Left kidney (tissue), 8 donors: ENCODE measurements around the gene SPATA31C2. TPM values are rescaled to one million over a fixed set of nuclear protein-coding genes. Genes with fewer than 3 reads are reported as not detected.
"Not testable (repeated sequence)": the region's sequence is repeated elsewhere in the genome, so short reads cannot be mapped to it uniquely, and the experiment has no call there.

Experiments
- DNase-seq: peaks from one replicate; pipeline ENCODE4 v3.0.0-alpha.2; 2013
- long read RNA-seq, 8 donors: transcript quantifications; one replicate each; lab custom pipeline, GENCODE V29; 2026
- polyA plus RNA-seq: library from polyadenylated mRNA; unstranded; fragments of 120-200 nt; gene quantifications from one replicate; pipeline ENCODE4 v1.2.1, GENCODE V29; 2013; ENCODE audit not compliant: insufficient read length

The SPATA31C2 gene
- polyA plus RNA-seq, result 0.52 TPM
- long read RNA-seq, donor 1, result 0 reads
- long read RNA-seq, donor 2, result 0 reads
- long read RNA-seq, donor 3, result 0 reads
- long read RNA-seq, donor 4, result 0 reads
- long read RNA-seq, donor 5, result 0 reads
- long read RNA-seq, donor 6, result 0 reads
- long read RNA-seq, donor 7, result 0 reads
- long read RNA-seq, donor 8, result 0 reads

DNA sequence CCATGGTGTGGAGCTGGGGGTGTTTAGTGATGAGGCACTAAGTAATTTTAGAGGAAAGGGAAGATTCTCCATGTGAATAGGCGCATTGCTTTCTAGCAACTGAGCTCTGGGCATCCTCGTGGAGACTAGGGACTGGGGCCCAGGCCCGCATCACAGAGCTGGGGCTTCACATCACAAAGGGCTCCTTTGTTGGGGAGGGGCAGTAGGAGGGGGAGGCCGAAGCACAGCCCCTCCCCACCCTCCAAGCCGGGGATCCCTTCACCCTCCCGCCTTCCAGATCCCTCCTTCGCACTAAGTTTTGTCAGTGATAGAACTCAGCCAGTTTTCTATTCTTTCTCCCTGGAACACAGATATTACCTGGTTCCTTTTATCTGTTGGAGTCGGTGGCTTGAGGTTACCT is at the start of gene SPATA31C2:
Gene SPATA31C2 (minus strand): TSS at position 101 of the 400 bp plus-strand sequence. CDS start 29 bp downstream, at position 72.
- not testable (repeated sequence) for DNase-seq

DNA sequence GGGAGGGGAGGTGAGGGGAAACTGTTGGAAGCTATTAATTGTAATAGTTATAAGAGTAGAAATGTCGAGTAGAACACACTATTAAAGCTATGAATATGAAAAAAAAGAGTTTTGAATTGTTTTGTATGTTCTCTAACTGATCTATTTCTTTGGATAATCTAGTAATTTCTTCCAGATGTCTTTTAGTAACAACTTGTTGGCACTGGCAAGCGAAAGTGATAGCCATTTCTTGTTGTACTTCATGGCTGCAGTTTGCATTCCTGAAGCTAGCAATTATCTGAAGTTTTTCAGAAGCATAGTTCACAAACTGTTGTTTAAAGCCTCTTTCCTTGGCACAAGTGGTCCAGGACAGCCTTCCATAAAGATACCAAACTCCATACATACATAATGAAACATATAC is 49.4 kb upstream of the SPATA31C2 start:
- no peak for DNase-seq

- DNase-seq, result no peak
Measured at GRCh38 chr9:88186495-88187110, 48.3 kb upstream of the SPATA31C2 start.

- DNase-seq, result no peak
Measured at GRCh38 chr9:88184976-88185375, 46.7 kb upstream of the SPATA31C2 start.

GRCh38 chr9:88183798-88184495 is 45.7 kb upstream of the SPATA31C2 start:
- DNase-seq, result no peak

GRCh38 chr9:88182501-88182900 is 44.2 kb upstream of the SPATA31C2 start:
- no peak for DNase-seq

DNA sequence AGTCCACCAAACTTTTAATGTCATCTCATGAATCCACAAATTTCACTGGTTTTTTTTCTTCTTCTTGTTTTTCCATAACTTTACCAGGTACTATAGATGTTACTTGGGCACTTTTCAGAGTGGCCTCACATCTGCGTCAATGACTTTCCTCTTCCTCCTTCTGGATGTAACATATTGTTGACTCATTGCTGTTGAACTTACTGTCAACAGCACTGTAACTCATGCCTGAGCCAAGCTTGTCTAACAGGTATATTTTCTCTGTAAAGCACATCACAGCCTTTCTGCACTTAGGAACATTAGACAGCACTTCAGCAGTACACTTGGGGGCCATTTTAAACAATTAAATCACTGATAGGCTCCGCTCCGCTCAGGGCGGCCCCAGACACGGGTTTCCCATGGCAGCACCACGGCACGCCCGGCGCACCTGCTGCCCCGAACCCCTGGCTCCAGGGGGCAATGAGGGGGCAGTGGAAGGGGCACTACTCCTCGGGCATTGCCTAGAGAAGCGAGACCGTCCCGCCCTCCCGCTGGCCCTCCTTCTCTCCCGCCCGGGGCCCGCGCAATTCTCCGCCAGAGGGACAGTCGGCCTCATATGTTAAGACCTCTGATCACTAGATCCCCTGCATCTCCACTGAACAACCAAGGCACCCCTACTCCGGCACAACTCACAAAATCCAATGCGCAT is 41.9 kb upstream of the SPATA31C2 start:
- DNase-seq, result no peak

DNA sequence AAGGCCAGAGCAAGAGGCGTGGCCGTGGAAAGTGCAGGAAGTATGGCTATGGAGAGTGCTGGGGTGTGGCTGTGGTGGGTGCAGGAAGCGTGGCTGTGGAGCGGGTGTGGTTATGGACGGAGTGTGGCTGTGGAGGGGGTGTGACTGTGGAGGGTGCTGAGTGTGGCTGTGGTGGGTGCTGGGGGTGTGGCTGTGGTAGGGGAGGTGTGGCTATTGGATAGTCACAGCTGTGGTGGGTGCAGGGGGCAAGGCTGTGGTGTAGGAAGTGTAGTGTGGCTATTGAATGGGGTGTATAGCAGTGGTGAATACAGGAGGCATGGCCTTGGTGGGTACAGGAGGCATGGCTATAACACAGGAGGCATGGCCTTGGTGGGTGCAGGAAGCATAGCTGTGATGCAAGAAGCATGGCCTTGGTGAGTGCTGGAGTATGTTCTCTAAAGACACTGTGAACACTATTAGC is 40.8 kb upstream of the SPATA31C2 start:
- DNase-seq, result no peak

GRCh38 chr9:88178641-88179040 is 40.4 kb upstream of the SPATA31C2 start:
- no peak for DNase-seq

GRCh38 chr9:88177371-88177770 is 39.1 kb upstream of the SPATA31C2 start:
- no peak for DNase-seq

- DNase-seq, result no peak
Measured at GRCh38 chr9:88174324-88174723, 36.0 kb upstream of the SPATA31C2 start.

- DNase-seq, result peak; percentile 45
Measured at GRCh38 chr9:88173378-88173999, 35.2 kb upstream of the SPATA31C2 start.

DNA sequence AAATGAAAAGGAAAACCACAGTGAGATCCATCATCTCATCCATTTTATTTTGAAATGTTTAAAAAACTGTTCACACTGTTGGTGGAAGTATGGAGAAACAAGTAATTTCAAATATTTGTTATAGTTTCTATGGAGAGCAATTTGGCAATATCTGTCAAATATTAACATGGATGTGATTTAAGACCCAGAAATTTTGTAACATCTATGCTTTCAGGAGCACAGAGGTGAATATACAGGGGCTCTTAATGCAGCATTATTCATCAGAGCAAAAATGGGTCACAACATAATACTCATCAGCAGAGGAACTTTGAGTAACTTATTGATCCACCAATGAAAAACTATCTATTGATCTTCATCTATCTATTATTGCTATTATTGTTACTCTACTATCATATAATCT is 31.4 kb upstream of the SPATA31C2 start:
- no peak for DNase-seq

DNA sequence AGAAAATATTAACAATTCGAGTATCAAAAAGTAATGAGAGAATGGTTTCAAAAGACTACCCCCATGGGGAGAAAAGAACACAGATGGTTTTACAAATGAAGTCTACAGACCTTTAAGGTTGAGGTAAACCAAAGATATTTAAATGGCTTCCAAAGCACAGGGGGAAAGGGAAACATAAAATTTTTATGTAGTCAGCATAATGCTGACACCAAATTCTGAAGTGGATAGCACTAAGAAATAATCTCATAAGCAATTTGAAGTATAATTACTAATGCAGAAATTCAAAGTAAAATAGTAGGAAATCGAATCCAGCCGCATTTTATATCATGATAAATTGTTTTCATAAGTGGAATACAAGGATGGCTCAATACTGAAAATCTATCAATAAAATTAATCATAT is 30.3 kb upstream of the SPATA31C2 start:
- no peak for DNase-seq

DNA sequence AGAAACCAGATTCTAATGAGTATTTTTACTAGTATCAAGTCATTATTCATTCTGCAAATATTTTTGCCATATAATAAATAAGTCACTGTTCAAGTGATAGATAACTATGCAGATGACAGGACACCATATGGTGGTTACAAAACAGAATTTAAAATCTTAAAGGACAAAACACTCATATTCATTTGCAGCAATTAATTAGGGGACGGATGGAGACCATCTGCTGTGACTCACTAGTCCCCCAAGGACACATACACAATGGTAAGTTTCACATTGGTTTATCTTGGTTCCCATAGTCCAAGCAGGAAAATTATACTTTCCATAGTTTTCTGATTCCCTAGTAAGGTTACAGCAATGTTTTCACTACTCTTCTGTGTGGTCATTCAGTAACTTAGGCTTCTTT is 28.4 kb upstream of the SPATA31C2 start:
- no peak for DNase-seq

GRCh38 chr9:88164850-88165249 is 26.6 kb upstream of the SPATA31C2 start:
- DNase-seq, result no peak

GRCh38 chr9:88161144-88161543 is 22.9 kb upstream of the SPATA31C2 start:
- no peak for DNase-seq

- DNase-seq, result no peak
Measured at GRCh38 chr9:88143957-88144625, 5.8 kb upstream of the SPATA31C2 start.

DNA sequence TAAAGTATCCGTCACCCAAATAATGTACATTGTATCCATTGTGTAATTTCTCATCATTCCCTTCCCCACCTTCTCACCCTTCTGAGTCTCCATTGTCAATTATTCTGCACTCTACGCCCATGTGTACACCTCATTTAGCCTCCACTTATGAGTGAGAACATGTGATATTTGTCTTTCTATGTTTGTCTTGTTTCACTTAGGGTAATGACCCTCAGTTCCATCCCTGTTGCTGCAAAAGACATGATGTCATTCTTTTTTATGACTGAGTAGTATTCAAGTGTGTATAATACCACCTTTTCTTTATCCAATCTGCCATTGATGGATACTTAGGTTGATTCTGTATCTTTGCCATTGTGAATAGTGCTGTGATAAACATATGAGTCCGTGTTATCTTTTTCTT is 4.9 kb upstream of the SPATA31C2 start:
- DNase-seq, result no peak

- DNase-seq, result peak; percentile 14
Measured at GRCh38 chr9:88133552-88133951, 4.7 kb downstream of the SPATA31C2 start.

DNA sequence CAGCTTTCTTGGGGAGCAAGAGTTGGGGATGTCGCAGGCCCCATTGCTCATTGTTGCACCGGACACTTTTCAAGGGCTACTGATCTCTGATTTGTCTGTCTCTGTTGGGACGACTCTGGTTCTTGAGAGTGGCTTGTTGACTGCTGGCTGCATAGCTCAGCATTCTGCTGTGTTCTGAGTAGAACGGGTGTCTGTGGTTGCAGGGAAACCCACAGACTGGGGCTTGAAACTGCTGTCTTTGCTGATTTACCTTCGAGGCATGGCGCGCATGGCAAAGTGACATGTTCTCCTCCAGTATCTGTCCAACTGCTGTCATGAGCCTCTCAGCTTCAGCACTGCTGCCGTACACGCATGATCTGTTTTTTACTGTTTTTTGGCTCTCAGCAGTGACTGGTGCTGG is 8.7 kb downstream of the SPATA31C2 start:
- DNase-seq, result not testable (repeated sequence)
